NCI-H2081 (cell line): ENCODE data around the gene PCDHGB7.
"Not testable (repeated sequence)": the region's sequence is repeated elsewhere in the genome, so short reads cannot be mapped to it uniquely, and the experiment has no call there.

Experiments
- DNase-seq, 2 experiments: peaks; one replicate each; lab custom pipeline; 2025; lab: John Stamatoyannopoulos, UW

PCDHGB7 gene

DNA sequence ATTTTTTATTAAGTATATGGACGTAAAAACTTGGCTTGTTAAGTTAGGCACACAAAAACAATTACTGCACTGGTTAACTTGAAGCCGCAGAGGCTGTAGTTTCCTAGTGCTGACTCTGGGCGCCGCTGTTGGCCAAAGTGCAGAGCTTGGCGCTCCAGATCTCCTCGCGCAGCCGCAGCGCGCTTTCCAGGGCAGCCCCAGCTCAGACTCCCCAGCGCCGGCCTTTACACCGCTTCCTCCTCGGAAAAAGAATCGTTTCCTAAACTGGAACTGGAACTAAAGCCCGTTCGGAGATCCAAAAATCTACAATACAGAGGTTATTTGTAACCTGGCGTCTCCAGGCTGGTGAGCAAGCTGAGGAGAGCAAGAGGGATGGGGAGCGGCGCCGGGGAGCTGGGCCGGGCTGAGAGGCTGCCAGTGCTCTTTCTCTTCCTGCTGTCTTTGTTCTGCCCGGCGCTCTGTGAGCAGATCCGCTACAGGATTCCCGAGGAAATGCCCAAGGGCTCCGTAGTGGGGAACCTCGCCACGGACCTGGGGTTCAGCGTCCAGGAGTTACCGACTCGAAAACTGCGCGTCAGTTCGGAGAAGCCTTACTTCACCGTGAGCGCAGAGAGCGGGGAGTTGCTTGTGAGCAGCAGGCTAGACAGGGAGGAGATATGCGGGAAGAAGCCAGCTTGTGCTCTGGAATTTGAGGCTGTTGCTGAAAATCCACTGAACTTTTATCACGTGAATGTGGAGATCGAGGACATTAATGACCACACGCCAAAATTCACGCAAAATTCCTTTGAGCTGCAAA, 19.5 kb upstream of the PCDHGB7 start, which contains the start of gene PCDHGB5:
TSS of gene PCDHGB5 (plus strand) at position 192 of the 796 bp plus-strand sequence. CDS start at position 373, 181 bp downstream.
- not testable (repeated sequence) for DNase-seq

DNA sequence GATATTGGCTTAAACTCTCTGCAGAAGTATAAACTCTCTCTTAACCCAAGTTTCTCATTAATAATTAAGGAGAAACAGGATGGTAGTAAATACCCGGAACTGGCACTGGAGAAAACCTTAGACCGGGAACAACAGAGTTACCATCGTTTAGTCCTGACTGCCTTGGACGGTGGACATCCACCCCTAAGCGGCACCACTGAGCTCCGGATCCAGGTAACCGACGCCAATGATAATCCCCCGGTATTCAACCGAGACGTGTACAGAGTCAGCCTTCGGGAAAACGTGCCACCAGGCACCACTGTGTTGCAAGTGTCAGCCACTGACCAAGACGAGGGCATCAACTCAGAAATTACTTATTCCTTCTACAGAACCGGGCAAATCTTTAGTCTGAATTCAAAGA, 18.9 kb upstream of the PCDHGB7 start:
- no peak for DNase-seq

DNA sequence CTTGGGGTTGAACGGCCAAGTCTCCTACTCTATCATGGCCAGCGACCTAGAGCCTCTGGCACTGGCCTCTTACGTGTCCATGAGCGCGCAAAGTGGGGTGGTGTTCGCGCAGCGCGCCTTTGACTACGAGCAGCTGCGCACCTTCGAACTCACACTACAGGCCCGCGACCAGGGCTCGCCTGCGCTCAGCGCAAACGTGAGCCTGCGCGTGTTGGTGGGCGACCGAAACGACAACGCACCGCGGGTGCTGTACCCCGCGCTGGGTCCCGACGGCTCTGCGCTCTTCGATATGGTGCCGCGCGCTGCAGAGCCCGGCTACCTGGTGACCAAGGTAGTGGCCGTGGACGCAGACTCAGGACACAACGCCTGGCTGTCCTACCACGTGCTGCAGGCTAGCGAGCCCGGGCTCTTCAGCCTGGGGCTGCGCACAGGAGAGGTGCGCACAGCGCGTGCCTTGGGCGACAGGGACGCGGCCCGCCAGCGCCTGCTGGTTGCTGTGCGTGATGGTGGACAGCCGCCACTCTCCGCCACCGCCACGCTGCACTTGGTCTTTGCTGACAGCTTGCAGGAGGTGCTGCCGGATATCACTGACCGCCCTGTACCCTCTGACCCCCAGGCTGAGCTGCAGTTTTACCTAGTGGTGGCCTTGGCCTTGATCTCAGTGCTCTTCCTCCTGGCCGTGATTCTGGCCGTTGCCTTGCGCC, 17.8 kb upstream of the PCDHGB7 start:
- DNase-seq: no peak

GRCh38 chr5:141402553-141403243, 14.8 kb upstream of the PCDHGB7 start, which contains the start of gene PCDHGA9:
PCDHGA9 (plus strand) TSS chr5:141402778; CDS start chr5:141402953, 175 bp downstream.
- no peak for DNase-seq

DNA sequence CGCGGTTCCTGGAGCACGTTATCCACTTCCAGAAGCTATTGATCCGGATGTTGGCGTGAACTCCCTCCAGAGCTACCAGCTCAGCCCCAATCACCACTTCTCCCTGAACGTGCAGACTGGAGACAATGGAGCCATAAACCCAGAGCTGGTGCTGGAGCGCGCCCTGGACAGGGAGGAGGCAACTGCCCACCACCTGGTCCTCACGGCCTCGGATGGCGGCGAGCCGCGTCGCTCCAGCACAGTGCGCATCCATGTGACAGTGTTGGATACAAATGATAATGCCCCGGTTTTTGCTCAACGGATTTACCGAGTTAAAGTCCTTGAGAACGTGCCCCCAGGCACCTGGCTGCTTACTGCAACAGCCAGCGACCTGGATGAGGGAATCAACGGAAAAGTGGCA, 14.1 kb upstream of the PCDHGB7 start:
- DNase-seq: no peak

GRCh38 chr5:141407790-141408505, 9.5 kb upstream of the PCDHGB7 start, which contains the start of gene PCDHGB6:
PCDHGB6 (plus strand) TSS chr5:141408021; CDS start chr5:141408203, 182 bp downstream.
- DNase-seq: not testable (repeated sequence)

DNA sequence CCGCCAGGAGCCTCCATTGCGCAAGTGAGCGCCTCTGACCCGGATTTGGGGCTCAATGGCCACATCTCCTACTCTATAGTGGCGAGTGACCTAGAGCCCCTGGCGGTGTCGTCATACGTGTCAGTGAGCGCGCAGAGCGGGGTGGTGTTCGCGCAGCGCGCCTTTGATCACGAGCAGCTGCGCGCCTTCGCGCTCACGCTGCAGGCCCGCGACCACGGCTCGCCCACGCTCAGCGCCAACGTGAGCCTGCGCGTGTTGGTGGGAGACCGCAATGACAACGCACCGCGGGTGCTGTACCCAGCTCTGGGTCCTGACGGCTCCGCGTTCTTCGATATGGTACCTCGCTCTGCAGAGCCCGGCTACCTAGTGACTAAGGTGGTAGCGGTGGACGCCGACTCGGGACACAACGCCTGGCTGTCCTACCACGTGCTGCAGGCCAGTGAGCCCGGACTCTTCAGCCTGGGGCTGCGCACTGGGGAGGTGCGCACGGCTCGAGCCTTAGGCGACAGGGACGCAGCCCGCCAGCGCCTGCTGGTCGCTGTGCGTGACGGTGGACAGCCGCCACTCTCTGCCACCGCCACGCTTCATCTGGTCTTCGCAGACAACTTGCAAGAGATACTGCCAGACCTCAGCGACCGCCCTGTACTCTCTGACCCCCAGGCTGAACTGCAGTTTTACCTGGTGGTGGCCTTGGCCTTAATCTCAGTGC, 7.7 kb upstream of the PCDHGB7 start:
- no peak for DNase-seq

GRCh38 chr5:141411575-141411974, 5.9 kb upstream of the PCDHGB7 start:
- no peak for DNase-seq

DNA sequence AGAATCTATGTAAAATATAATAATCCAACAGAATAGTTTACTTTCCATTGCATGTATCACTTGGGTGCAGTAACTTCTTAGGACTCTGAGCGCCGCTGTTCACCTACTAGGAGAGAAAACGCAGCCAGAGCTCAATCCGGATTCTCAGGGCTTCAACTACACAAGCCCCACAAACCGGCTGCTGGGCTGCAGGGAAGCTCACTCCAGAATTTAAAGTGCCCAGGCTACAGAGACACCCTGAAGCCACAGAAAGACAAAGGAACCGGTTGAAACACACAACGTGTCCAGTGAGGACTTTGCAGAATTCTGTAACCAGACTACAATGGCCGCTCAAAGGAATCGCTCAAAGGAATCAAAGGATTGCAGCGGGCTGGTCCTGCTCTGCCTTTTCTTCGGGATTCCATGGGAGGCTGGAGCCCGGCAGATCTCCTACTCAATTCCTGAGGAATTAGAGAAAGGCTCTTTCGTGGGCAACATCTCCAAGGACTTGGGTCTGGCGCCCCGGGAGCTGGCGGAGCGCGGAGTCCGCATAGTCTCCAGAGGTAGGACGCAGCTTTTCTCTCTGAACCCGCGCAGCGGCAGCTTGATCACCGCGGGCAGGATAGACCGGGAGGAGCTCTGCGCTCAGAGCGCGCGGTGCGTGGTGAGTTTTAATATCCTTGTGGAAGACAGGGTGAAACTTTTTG, 4.5 kb upstream of the PCDHGB7 start, which contains the start of gene PCDHGA10:
TSS of gene PCDHGA10 (plus strand) at position 134 of the 686 bp plus-strand sequence. CDS start at position 323, 189 bp downstream.
- no peak for DNase-seq

DNA sequence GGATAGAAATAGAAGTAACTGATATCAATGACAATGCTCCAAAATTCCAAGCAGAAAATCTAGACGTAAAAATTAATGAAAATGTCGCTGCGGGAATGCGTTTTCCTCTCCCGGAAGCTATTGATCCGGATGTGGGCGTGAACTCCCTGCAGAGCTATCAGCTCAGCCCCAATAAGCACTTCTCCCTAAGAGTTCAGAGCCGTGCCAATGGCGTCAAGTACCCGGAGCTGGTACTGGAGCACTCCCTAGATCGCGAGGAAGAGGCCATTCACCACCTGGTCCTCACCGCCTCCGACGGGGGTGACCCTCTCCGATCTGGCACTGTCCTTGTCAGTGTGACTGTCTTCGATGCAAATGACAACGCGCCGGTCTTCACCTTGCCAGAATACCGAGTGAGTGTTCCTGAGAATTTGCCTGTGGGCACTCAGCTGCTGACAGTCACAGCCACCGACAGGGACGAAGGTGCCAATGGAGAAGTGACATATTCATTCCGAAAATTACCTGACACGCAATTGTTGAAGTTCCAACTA, 3.9 kb upstream of the PCDHGB7 start:
- DNase-seq: no peak

DNA sequence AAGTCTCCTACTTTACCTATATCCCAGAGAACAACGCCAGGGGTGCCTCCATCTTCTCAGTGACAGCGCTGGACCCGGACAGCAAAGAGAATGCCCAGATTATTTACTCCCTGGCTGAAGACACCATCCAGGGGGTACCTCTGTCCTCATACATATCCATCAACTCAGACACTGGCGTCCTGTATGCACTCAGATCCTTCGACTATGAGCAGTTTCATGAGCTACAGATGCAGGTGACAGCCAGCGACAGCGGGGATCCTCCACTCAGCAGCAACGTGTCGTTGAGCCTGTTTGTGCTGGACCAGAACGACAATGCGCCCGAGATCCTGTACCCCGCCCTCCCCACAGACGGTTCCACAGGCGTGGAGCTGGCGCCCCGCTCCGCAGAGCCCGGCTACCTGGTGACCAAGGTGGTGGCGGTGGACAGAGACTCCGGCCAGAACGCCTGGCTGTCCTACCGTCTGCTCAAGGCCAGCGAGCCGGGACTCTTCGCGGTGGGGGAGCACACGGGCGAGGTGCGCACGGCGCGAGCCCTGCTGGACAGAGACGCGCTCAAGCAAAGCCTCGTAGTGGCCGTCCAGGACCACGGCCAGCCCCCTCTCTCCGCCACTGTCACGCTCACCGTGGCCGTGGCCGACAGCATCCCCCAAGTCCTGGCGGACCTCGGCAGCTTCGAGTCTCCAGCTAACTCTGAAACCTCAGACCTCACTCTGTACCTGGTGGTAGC, 2.8 kb upstream of the PCDHGB7 start:
- not testable (repeated sequence) for DNase-seq

- DNase-seq: not testable (repeated sequence)
Measured at GRCh38 chr5:141415275-141415618, 2.2 kb upstream of the PCDHGB7 start.

GRCh38 chr5:141419074-141419880, 1.8 kb downstream of the PCDHGB7 start:
- no peak for DNase-seq

GRCh38 chr5:141420855-141421488, 3.5 kb downstream of the PCDHGB7 start, which contains the start of gene PCDHGA11:
PCDHGA11 (plus strand) TSS chr5:141421051; CDS start chr5:141421228, 177 bp downstream.
- no peak for DNase-seq

DNA sequence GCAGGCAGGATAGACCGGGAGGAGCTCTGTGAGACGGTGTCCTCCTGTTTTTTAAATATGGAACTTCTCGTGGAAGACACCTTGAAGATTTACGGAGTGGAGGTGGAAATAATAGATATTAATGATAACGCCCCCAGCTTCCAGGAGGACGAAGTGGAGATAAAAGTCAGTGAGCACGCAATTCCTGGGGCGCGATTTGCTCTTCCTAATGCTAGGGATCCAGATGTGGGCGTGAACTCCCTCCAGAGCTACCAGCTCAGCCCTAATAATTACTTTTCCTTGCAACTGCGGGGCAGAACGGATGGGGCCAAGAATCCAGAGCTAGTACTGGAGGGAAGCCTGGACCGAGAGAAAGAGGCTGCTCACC, 4.0 kb downstream of the PCDHGB7 start:
- DNase-seq: no peak

- DNase-seq: no peak
Measured at GRCh38 chr5:141422742-141423291, 5.3 kb downstream of the PCDHGB7 start.

GRCh38 chr5:141427783-141428426, 10.4 kb downstream of the PCDHGB7 start:
- DNase-seq: no peak
